ENCODE results near the gene ANKRD12.
"Not testable (repeated sequence)": the region's sequence is repeated elsewhere in the genome, so short reads cannot be mapped to it uniquely, and the experiment has no call there.

The ANKRD12 gene

GRCh38 chr18:9239720-9240119 lies 103.1 kb downstream of the ANKRD12 start:
- no peak for DNase-seq

- no peak for DNase-seq
Measured at GRCh38 chr18:9240270-9240669, 103.7 kb downstream of the ANKRD12 start.

GRCh38 chr18:9243029-9243428 lies 106.4 kb downstream of the ANKRD12 start:
- DNase-seq, result no peak

- DNase-seq, result no peak
Measured at GRCh38 chr18:9244376-9244775, 107.8 kb downstream of the ANKRD12 start.

GRCh38 chr18:9248661-9249060 lies 112.1 kb downstream of the ANKRD12 start:
- DNase-seq, result no peak

GRCh38 chr18:9249254-9249653 lies 112.7 kb downstream of the ANKRD12 start:
- no peak for DNase-seq

- no peak for DNase-seq
Measured at GRCh38 chr18:9259173-9259572, 122.6 kb downstream of the ANKRD12 start.

GRCh38 chr18:9260388-9261380 lies 124.1 kb downstream of the ANKRD12 start:
- DNase-seq, result no peak

GRCh38 chr18:9263264-9263663 lies 126.7 kb downstream of the ANKRD12 start:
- DNase-seq, result no peak

GRCh38 chr18:9264797-9265196 lies 128.2 kb downstream of the ANKRD12 start:
- not testable (repeated sequence) for DNase-seq

GRCh38 chr18:9273221-9273620 lies 136.6 kb downstream of the ANKRD12 start:
- no peak for DNase-seq

- no peak for DNase-seq
Measured at GRCh38 chr18:9275890-9276289, 139.3 kb downstream of the ANKRD12 start.

GRCh38 chr18:9278028-9278427 lies 141.4 kb downstream of the ANKRD12 start:
- DNase-seq, result no peak

- no peak for DNase-seq
Measured at GRCh38 chr18:9280849-9281248, 144.3 kb downstream of the ANKRD12 start.

GRCh38 chr18:9281780-9282179 lies 145.2 kb downstream of the ANKRD12 start:
- DNase-seq, result no peak

GRCh38 chr18:9283791-9284190 lies 147.2 kb downstream of the ANKRD12 start:
- no peak for DNase-seq

- DNase-seq, result no peak
Measured at GRCh38 chr18:9285604-9286003, 149.0 kb downstream of the ANKRD12 start.

GRCh38 chr18:9287036-9287435 lies 150.5 kb downstream of the ANKRD12 start:
- DNase-seq, result no peak

- no peak for DNase-seq
Measured at GRCh38 chr18:9289698-9290097, 153.1 kb downstream of the ANKRD12 start.

- no peak for DNase-seq
Measured at GRCh38 chr18:9290156-9290555, 153.6 kb downstream of the ANKRD12 start.

- DNase-seq, result no peak
Measured at GRCh38 chr18:9292047-9292446, 155.5 kb downstream of the ANKRD12 start.

GRCh38 chr18:9293948-9294347 lies 157.4 kb downstream of the ANKRD12 start:
- no peak for DNase-seq

- no peak for DNase-seq
Measured at GRCh38 chr18:9296233-9297006, 159.8 kb downstream of the ANKRD12 start.

GRCh38 chr18:9297007-9297393 lies 160.4 kb downstream of the ANKRD12 start:
- DNase-seq, result no peak

Measured in SHP77 treated with DMSO at 0.1 percent for 48 hours (cell line).